Gastrocnemius medialis (tissue), 4 donors: ENCODE measurements around the gene RMND1.

Source experiments
- POLR2A ChIP-seq, 2 donors: fragments of 450-650 bp; IDR thresholded peaks; one replicate each; pipeline ENCODE4 v1.6.1; 2017; ENCODE audit warnings: antibody characterized with exemption in 2 of 2, mild to moderate bottlenecking in 2 of 2, moderate library complexity in 2 of 2
- TF ChIP-seq, protein P1 (sequence below), 5 experiments: fragments of 450-650 bp in 3 of 5; fragments of 200-600 bp in 2 of 5; sonication (generic) in 2 of 5; IDR thresholded peaks in 4 of 5; conservative IDR thresholded peaks in 1 of 5; 1 replicate in 4 of 5; 2 replicates in 1 of 5; pipeline ENCODE4 v1.5.1; 2016 to 2019; ENCODE audit warnings: antibody characterized with exemption in 5 of 5, mild to moderate bottlenecking in 3 of 5, moderate library complexity in 3 of 5

GRCh38 chr6:151381722-151382121, 70.2 kb downstream of the RMND1 start:
- TF ChIP-seq, protein P1, sequence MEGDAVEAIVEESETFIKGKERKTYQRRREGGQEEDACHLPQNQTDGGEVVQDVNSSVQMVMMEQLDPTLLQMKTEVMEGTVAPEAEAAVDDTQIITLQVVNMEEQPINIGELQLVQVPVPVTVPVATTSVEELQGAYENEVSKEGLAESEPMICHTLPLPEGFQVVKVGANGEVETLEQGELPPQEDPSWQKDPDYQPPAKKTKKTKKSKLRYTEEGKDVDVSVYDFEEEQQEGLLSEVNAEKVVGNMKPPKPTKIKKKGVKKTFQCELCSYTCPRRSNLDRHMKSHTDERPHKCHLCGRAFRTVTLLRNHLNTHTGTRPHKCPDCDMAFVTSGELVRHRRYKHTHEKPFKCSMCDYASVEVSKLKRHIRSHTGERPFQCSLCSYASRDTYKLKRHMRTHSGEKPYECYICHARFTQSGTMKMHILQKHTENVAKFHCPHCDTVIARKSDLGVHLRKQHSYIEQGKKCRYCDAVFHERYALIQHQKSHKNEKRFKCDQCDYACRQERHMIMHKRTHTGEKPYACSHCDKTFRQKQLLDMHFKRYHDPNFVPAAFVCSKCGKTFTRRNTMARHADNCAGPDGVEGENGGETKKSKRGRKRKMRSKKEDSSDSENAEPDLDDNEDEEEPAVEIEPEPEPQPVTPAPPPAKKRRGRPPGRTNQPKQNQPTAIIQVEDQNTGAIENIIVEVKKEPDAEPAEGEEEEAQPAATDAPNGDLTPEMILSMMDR (IDR thresholded peaks at IDR 0.05 in 4 of 5, conservative IDR thresholded peaks at IDR 0.05 in 1 of 5), result no peak
- no peak for TF ChIP-seq POLR2A (IDR thresholded peaks at IDR 0.05)
